ENCODE measurements around the gene CISH.

CISH gene

DNA sequence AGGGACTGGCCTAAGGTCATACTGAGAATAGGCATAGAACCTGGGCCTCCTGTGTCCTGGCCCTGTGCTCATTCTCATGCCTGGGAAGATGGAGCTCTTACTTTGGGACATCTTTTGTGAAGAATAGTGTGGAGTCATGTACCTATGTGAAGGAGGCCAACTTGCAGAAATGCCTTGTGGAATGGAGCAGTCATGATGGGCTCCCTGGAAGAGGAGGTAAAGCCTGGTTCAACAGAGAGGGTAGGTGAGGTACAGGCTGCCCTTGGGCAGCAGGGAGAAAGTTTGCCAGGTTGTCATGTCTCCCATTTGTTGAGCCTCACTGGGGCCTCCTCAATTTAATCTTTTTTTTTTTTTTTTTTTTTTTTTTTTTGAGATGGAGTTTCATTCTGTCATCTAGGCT, 23.5 kb upstream of the CISH start:
- DNase-seq: no peak

DNA sequence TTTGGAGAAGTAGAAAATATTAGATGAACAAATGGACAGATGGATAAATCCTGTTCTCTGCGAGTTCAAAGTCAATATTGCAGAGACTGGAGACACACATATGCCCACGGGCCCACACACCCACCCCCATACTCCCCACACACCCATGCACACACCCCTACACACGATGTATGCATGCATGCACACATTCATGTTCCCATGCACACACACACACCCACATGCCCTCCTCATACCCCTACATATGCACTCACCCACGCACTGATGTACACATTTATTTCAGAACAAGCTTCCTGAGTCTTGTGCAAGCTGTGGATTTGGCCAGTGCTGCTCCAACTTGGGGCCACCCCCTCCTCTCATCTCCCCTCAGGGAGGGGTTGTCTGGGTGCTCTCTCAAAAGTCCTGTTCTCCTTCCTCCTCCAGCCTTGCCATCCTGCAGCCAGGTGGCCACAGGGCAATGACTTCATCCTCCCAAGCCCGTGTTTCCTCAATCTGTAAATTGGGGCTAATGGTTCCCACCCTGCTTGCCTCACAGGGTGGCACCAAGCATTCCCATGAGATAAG, 21.7 kb upstream of the CISH start:
- no peak for DNase-seq

DNA sequence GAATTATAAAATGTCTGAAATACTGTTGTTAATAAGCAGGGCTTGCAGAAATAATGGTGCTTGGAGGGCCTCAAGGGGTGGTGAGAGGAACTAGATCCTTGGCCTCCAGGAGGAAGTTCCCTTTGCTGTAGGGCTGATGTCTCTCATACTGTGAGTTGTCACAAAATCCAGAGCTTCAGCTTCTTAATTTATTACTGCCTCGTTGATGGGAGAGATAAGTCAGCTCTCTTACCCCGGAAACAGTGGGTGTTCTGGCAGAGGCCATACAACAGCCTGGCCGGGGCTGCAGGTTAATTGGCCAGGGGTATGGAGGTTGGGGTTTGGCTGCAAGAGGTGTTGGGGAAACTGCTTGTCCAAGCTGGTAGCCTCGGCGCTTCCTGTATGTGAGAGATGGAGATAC, 20.9 kb upstream of the CISH start:
- DNase-seq: no peak

DNA sequence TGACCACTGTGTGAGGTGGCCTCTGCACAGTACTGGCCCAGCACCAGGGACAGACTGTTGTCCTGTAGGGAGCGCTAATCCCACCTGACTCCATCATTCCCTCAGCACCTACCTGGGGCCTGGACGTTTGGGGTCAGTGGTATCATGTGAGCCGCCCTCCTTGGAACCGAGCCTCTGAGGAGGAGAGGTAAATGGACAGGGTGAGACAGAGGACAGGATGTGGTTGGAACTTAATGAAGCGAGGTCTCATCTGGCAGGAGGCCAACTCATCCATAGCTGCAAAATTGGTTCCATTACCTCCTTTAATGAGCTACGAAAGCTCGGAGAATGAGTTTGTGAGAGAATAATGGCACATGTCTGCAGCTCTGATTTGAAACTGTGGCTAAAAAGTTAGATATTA, 19.3 kb upstream of the CISH start:
- DNase-seq: no peak

DNA sequence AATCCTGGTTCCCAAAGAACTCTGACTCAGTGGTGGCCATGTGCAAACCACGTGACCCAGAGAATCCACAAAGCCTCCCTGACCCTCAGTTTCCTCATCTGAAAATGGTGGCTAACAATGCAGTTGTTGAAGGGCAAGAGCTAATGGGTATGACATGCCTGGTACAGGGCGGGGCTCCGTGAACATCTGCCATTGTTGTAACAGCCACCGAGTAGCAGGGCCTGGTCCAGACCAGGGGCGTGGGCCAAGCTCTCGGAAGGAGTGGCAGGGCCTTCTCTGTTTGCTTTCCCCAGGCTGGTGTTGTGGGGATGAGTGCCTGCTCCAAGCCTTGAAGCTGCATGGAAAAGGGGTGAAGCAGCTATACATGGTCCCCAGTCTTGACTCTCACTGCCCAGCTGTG, 18.8 kb upstream of the CISH start:
- no peak for DNase-seq

DNA sequence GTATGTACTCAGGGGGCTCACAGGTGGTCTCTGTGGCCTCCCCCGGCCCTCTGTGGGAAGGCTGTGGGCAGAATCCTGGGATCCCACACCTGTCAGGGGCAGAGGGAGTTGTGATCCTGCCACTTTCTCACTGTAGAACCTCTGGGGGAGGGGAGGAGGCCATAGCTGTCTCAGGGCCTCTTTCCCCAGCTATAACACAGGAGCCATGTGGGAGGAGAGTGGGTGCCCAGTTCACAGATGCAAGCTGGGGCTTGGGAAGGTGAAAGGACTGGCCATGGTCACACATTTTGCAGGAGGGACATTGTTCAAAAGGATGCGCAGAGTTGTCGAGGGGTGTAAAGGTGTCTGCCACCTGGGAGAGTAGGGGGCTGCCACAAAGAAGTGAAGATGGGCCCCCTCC, 17.0 kb upstream of the CISH start:
- no peak for DNase-seq

DNA sequence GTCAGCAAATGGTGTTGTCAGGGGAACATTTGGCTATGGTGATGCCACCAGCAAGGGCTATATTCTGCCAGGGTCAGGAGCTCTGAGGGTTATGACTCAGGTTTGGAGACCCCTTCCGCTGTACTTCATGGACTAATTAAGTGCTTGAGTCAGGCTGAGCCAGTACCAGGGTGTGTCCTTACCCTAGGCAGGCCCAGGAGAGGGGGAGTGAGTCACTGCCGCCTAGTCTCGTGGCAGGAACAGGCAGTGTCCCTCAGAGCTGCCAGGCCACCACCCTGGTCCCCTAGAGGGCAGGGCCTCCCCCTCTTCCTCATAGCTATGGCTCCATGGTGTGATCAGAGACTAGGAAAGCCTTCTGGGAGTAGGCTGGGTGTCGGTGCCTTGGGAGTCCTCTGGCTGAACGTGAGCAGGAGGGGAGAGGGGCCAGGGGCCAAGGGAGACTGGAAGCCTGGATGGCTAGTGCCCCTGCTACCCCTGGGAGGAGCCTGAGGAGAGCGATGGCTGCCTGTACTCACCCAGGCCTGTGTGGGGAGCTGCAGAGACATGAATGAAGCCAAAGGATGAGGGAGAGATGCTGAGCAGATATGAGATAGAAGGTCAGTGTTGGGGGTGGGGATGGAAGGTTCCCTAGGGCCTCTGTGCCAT, 16.0 kb upstream of the CISH start:
- DNase-seq: no peak

DNA sequence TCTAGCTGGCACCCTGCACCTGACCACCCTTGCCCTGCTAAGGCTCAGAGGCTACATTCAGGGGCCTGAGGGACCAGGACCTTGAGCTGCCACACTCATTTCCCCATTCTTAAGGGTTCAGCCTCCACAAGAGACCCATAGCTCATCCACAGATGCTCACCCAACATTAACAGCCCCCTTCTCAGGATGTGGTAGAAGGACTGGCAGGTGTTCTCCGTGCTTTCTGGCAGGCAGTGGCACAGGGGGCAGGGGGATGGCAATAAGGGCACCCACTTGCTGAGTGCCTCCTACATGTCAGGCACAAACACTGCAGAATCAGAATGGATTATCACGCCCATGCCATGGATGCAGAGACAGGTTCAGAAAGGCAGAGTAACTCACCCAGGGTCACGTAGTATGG, 14.8 kb upstream of the CISH start:
- no peak for DNase-seq

DNA sequence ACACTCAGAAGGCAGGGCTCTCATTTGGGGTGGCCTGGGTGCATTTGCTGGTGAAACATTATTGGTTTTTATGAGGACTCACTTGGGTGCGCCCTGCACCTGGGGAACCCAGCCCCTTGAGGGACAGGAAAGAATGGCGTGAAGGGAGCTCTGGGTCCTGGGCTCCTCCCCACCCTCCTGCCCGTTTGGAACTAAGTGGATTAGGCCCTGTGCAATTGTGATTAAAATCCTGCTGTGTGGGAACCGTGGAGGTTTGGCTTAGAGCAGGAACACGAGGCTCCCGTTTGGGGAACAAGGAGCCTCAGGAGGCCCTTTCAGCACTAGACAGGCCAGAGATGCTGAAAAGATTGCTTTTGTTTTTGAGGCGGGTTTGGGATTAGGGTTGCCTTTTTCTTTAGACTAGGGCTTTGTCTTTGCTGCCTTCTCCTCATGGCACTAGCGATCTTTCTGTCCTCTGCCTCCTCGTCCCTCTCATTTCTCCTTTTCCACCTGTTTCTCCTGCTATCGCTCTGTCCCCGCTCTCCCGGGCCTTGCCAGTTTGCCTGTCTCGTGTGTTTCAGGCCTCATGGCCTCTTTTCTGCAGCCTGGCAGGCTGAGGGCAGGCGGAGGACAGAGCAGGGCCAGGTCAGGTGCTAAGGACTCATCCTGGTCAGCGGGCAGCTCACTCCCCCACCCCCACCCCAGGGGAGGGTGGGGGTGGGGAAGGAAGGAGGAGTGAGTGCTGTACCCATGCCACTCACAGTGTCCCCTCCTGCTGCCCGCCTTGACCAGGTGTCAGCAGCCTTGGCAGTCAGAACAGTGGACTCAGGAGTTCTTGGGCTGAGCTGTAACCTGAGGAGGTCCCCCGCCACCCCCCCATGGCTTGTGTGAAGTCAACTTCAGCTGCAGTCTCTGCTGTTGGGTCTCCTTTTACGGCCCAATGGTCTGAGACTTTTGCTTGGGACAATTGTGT, 13.9 kb upstream of the CISH start:
- DNase-seq: no peak

DNA sequence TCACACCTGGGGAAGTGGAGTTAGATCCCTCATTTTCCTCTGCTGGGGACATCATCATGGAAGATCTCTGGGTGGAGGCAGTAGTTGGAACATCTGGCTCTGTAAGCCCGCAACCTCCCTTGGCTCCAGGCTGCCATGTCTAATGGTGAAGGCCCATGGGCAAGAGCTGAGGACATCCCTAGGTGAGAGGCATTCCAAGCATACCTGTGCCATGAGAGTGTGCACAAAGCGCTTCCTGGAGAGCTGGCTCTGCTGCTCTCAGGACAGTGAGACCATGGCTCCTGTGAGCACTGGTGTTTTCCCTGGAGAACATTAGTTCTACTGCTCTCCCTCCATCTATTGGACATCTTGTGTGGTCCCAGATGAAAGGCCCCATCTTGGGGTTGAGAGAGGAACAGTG, 13.1 kb upstream of the CISH start:
- DNase-seq: no peak

DNA sequence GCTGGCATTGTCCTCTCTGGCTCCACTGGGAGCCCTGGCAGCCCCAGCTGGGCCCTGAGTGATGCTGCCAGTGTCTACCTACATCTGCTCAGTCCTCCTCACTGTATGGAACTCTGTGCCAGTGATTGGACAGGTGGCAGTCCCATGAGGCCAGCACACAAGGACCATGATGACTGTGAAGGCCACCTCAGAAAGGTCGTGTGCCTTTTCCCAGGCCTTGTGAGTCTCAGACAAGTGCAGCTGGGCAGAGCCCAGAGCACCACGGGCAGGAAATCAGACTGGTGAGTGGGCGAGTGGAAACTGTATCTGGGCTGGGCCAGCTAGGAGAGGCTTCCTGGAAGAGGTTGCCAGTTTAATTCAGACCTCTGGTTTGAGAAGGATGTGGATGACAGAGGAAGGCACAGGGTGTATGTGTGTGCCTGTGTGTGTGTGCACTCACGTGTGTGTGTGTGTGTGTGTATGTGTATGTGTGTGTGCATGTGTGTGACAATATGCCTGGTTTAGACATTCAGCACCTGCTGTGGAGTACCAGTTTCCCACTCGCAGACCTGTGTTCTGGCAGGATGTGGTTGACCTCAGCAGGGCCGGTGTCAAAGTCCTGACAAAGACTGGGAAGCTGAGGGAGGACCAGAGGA, 12.4 kb upstream of the CISH start:
- DNase-seq: no peak

DNA sequence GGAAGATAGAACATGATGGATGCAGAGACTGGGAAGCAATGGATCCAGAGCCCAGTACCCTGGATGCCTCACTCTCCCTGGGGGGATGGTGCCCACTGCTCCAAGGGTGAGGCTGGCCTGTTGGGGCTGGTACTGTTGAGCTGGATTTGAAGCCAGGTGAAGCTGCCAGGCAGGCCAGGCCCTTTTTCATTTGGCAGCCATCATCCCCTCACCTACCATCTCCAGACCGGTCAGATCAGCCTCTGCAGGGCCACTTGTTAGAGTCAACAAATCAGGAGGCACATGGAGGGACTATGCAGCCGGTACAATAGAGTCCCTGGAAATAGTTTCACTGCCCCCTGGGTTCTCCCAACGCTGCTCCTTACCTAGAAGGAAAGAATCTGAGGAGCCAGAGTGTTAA, 11.3 kb upstream of the CISH start:
- DNase-seq: no peak

DNA sequence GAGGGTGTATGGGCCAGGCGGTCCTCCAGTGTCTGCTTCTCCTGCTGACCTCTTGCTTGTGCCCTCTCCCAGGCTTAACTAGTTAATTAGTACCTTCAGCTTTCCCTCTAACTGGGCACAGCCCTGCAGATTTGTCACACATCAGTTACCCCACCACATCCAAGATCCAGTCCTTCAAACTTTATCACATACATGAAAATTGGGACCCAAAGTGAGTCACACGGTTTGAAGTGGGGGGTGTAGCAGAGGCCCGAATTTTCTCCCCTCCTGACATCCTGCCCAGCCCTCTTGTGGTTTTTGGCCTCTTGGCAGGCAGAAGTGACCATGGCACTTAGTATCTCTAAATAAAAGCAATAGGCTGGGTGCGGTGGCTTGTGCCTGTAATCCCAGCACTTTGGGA, 9.2 kb upstream of the CISH start:
- no peak for DNase-seq

DNA sequence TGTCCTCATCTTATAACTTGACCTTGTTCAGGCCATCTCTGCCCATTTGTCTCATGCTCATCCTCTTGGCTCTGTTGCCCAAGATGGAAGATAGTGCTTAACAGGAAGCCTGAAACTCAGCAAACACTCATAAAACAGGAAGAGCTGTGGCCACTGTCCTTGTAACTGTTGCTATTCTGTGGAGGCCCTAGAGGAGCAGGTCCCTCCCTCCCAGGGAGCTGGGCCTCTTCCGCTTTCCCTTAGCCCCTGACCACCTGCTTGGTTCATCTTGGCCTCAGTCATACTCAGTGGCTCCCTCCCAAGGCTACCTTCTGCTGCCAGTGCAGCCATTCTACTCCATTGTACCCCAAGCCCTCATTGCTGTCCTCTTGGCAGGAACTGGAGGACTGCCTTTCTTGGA, 8.8 kb upstream of the CISH start:
- no peak for DNase-seq

DNA sequence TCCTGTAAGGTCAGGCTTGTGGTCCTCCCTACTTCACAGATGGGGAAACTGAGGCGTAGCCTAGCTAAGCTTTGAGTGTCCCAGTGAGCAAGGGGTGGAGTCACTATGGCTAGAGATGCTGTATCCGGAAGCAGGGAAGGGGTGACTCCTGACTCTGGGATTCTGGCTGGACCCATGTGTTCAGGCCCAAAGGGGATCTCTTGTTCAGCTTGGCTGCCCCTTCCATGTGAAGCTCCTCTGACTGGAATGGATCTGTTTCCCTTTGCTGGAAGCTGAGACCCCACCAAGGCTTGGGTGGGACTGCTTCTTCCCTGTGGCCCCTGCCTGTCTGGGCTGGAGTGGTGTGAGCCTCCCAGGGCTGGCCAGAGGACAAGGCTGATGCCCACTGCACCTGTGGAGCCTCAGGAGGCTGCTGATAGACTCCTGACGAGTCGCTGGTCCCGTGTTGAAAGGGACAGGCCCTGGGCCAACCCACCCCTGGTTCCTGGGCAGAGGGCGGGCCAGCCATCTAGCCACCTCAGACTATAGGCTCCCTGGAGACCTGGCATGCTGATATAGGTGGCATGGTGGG, 6.4 kb upstream of the CISH start:
- no peak for DNase-seq

DNA sequence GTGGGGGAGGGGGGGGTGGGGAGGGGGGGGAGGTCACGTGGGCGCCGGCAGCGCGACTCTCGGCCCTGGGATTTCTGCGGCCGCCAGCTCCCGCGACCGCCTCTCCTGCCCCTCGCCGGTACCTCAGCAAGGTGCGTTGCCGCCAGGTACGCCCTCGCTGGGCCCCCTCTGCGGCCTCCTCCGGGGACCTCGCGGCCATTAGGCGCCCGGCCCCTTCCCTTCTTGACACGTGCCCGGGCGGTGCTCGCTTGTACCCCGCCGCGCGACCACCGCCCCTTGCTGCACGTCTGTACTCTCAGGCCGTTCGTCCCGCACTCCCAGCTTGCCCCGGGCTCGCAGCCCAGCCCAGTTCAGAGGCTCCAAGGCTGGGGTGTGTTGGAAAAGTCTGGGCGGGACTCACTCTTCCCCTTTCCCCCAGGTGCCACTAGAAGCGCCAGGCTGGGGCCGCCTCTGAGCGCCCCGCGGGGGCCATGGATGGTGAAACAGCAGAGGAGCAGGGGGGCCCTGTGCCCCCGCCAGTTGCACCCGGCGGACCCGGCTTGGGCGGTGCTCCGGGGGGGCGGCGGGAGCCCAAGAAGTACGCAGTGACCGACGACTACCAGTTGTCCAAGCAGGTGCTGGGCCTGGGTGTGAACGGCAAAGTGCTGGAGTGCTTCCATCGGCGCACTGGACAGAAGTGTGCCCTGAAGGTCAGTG, 5.7 kb upstream of the CISH start, which contains the start of gene MAPKAPK3:
Gene MAPKAPK3, plus strand, starts transcription at position 56 of the 696 bp plus-strand sequence. Its CDS starts 415 bp downstream, at position 471.
- no peak for DNase-seq

DNA sequence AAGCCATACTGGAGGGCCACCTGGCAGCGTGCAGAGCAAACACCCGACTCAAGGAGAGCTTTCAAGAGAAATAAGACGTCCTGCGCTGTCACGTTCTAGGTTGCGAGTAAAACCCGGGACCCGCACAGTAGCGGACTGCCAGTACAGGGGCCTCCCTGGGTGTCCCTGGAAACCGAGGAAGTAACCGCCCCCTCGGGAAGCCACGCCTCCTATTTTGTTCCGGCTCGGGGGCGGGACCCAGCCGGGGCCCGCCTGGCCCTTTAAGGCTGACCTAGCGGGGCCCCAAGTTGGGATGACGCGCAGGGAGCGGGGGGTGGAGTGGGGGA, 5.2 kb upstream of the CISH start:
- DNase-seq: peak; percentile 75 to 77

DNA sequence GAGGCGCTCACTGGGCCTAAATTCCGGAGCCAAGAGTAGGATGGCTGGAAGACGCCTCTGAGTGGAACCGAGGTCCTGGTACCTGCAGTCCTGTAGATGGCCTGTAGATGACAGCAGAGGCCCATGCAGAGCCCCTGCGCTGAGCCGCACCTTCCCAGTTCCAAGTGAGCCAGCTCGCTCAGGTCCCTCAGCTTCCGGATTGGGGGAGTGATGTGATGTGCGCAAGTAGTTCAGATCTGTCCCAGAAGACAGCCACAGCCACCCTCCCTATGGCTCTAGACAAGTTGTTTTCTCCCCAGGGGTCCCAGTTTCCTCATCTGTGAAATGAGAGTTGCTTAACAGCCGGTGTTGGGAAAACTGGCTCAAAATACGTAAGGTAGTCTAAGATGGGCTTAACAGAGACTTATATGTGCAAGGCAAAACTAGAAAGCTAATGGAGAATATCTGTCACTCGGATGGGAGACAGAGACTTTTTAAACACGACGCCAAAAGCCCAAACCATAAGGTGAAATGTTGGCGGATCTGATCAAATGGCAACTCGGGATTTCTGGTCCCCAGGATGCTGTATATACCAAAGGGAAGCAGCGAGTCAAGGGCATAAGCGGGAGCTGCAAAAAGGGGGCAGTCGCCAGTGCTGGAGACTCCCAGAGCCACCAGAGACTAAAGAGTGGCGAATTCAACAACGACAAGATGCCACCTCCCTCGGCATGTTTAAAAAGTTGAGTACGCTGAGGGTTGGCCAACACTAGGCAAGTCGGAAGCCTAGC, 4.6 kb upstream of the CISH start:
- DNase-seq: peak; percentile 49 to 50

DNA sequence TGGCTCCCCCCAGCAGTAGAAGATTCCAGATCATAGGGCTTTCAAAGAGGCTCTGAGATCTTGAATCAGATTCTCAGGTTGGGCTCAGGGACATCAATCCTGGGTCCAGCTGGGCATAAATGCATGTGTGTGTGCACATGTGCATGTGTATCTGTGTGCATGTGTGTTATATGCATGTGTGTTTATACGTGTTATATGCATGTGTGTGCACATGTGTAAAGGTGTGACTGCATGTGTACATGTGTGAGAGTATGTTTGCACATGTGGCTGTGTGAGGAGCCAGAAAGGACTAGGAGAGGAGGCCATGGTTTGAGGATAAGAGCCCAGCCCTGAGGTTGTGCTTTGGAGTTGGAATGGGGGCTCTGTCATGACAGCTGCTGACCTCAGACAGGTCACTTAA, 3.6 kb upstream of the CISH start:
- no peak for DNase-seq

DNA sequence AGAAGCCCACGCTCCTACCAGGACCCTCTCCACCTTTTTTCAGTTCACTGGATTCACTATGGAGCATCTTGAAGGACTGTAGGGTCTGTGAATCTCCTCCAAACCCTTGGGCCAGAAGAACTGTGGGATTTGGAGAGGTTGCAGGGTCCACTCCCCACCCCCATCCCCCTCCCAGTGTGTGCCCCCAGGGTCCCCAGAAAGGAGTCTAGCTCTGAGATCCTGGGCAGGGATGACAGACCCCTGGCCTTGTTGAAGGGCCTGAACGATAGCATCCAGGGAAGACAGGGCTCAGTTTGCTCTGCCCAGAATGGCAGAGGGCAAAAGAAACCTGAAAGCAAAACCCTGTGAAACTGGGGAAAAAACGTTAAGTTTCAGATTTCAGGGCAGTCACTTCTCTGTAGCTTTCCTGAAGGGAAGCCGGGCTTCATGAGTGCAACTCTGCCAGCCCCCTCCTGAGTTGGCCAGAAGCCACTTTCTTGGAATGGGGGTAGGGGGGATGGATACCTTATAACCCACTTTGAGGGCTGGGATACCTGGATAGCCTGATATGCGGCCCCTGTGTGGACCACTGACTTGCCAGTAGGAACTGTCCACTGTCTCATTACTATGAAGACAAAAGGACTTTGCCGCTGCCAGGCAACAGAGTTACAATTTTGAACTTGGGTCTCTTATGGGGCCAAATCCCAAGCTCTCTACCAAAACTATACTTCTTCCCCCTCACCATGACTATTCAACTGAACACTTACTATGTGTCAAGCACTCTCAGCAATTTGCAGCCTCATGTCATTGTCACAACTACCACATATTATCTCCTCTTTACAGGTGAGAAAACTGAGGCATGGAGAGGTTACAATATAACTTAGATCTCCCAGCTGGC, 1.6 kb upstream of the CISH start:
- no peak for DNase-seq

All from NCI-H1930 (cell line).